ENCODE results near the gene CDH23. TPM values are rescaled to one million over a fixed set of nuclear protein-coding genes. Genes with fewer than 3 reads are reported as not detected.
A peak's percentile ranks its signal among the peaks of the same experiment; 100 is the strongest.

CDH23 gene
- total RNA-seq, 1 experiment from 2014 or later, result 0.14 TPM

- no peak for DNase-seq (ENCODE audit: low spot score)
Measured at GRCh38 chr10:71815515-71816130, 418.9 kb downstream of the CDH23 start.

DNA sequence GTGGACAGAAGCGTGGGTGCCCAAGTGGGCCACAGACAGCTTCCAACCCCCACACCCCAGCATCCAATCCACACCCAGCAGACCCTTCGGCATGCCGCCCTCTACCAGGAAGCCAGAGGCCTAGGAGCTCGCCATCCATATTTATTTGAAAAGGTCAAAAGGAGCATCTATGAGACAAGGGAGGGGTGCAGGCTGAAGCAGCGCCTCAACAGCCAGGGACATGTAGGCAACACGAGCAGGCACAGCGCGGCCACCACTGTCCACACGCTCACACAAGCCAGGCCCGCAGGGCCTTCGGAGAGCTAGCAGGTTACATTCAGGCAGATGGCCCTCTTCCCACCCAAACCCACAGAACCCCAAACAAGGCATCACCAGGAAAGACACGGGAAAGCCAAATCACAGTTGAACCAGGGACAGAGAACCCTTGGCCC, 419.7 kb downstream of the CDH23 start:
- DNase-seq (ENCODE audit: low spot score), result no peak

DNA sequence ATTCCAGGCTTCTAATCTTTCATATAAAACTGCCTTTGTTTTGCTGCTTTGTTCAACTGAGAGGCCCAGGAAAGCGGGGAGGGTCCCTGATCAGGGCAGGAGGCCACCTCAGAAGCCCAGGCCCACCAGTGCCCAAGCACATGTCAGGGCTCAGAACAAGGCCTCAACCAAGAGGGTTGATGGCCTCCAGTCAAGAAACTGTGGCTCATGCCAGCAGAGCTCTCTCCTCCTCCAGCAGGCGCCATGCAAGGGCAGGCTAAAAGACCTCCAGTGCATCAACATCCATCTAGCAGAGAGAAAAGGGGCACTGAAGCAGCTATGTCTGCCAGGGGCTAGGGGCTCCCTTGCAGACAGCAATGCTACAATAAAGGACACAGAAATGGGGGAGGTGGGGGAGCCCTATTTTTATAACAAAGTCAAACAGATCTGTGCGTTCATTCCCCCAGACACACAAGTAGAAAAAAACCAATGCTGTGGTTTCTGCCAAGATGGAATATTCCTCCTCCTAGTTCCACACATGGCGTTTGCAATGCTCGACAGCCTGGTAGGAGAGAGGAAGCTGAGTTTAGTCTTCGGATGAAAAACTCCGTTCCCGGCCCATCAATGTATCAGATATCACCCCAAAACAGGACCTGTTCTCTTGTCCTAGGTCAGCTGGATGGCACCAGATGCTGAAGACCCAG, 420.4 kb downstream of the CDH23 start:
- no peak for DNase-seq (ENCODE audit: low spot score)

DNA sequence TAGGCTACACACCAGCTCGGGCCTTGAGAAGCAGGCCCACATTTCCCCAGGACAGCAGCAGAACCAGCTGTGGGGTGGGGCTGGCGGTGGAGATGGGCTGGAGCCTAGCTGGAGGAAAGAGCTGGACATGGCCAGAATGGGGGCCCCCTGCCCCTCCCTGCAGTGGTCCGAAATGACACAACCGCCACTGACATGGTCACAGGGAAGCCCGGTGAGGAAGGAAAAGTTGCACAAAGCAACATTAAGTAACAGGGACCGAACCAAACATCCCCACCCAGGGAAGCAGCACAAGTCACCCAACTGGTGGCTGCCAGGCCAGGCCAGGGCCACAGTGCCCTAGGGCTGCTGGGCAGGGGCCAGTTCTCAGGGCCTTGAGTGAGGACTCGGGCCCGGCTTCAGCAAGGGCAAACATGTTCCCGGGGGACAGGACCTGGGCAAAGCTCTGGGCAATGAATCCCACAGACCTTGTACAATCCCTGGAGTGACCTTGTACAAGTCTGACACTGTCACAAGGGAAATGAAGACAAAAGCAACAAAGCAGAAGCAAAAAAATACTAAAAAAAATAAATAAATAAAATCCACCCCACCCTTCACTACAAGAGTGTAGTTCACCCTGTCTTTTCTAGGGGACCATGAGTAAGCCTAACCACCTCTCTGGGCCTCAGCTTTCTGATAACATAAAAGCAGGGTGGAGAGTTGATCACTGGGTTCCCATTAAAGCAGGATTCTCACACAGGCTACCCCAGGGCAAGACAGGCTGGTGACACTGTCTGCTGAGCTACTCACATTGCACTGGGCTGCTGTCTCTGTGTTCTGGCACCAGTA, 421.3 kb downstream of the CDH23 start:
- DNase-seq (ENCODE audit: low spot score), result no peak

GRCh38 chr10:71818674-71819260, 422.0 kb downstream of the CDH23 start:
- DNase-seq (ENCODE audit: low spot score), result no peak

GRCh38 chr10:71819441-71819861, 422.7 kb downstream of the CDH23 start:
- no peak for DNase-seq (ENCODE audit: low spot score)

- no peak for DNase-seq (ENCODE audit: low spot score)
Measured at GRCh38 chr10:71819985-71820384, 423.3 kb downstream of the CDH23 start.

GRCh38 chr10:71820966-71821365, 424.2 kb downstream of the CDH23 start:
- DNase-seq (ENCODE audit: low spot score), result no peak

DNA sequence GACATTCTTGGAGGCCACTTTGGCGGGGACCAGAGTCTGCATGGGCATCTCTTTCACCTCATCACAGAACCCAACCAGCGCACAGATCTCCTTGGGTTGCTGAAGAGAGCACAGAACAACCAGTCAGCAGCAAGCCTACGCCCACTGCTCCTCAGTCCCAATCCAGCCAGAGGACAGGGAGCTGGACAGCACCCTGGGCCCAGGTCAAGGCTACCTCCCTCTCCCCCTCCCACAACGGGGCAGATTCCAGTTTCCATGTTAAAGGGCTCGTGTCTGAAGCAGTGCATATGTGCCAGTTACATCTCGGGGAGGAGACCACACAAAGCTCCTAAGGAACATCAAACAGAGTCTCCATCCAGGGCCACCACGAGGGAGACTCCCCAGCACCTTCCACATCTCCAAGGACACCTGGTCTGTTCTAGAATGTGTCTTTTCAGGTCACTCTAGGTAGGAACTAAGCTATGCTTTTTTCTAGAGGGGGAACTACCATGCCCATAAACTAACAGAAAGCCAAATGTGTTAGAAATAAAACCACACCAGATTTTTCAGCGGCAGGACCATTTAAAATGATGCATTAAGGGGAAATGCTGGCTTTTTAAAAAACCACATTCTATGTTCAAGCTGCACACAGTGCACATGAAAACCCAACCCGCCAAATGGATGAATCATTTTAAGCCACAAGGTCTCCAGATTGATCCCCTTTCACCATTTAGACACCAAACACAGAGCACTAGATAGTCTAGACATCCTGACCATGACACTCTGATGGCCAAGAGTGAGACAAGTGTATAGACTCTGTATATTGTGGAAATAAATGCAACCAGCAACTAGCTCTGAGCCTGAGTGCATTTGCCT, 425.4 kb downstream of the CDH23 start:
- DNase-seq (ENCODE audit: low spot score), result peak; percentile 21

DNA sequence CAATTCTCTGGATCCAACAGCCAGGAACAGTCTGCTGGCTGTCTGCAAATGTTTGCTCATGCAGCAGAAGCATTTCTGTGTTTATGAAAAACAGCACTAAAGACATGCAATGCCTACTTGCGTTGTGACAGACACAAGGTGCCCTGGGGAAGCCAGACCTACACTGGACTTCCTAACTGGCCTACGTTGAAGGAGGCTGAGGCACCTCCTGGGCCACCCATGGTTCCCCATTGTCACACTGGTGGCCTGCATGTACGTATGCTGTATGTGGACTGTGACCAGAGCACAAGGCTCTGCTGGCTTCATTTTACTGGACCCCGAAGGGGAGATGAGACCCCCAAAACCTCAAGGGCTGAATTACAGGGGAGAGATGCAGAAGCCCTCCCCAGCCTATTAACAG, 426.6 kb downstream of the CDH23 start:
- no peak for DNase-seq (ENCODE audit: low spot score)

GRCh38 chr10:71824333-71824732, 427.6 kb downstream of the CDH23 start:
- DNase-seq (ENCODE audit: low spot score), result no peak

GRCh38 chr10:71825217-71825616, 428.5 kb downstream of the CDH23 start:
- DNase-seq (ENCODE audit: low spot score), result no peak

DNA sequence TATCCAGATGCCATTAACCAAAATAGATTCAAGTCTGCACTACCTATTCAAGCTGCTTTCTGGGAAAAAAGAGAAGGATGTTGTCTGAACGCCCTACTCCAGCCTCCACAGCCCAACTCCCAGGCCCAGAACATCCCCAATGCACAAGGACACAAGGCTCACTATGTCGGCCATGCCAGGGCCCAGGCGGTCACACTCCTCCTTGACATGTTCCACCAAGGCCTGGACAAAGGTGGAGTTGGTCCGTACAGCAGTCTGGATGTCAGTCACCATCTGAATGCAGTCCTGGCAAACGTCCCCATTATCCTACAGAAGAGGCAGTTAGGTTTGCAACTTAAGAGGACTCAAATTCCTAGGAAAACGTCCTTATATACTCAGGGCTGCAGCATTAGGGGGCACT, 431.1 kb downstream of the CDH23 start:
- DNase-seq (ENCODE audit: low spot score), result no peak

- no peak for DNase-seq (ENCODE audit: low spot score)
Measured at GRCh38 chr10:71828702-71829101, 432.0 kb downstream of the CDH23 start.

DNA sequence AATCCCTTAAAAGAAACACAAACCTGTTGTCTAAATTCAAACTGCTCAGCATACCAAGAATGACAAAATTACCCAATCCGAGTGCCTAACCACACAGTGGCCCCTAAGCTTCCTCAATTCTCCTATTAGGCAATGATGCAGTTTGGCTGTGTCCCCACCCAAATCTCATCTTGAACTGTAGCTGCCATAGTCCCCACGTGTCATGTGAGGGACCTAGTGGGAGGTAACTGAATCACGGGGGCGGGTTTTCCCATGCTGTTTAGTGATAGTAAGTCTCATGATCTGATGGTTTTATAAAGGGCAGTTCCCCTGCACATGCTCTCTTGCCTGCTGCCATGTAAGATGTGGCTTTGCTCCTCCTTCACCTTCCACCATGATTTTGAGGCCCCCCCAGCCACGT, 432.5 kb downstream of the CDH23 start:
- no peak for DNase-seq (ENCODE audit: low spot score)

GRCh38 chr10:71829896-71830295, 433.2 kb downstream of the CDH23 start:
- no peak for DNase-seq (ENCODE audit: low spot score)

DNA sequence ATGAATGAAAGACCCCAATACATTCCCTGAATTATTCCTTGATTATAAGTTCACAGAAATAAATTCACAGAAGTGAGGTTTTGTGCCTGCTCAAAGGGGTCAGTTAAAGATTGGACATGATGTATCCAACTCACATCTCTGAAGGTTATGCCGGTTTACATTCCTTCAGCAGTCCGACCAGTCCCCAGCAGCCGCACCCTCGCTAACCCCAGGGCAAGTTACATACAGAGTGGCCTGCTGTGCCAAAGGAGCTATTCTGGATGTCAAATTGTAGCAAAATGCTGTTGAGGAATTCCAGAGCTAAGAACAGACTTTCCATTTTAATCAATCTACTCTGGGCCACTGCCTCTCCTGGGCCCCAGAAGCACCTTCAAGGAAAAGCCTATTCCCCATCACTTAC, 434.0 kb downstream of the CDH23 start:
- DNase-seq (ENCODE audit: low spot score), result no peak

DNA sequence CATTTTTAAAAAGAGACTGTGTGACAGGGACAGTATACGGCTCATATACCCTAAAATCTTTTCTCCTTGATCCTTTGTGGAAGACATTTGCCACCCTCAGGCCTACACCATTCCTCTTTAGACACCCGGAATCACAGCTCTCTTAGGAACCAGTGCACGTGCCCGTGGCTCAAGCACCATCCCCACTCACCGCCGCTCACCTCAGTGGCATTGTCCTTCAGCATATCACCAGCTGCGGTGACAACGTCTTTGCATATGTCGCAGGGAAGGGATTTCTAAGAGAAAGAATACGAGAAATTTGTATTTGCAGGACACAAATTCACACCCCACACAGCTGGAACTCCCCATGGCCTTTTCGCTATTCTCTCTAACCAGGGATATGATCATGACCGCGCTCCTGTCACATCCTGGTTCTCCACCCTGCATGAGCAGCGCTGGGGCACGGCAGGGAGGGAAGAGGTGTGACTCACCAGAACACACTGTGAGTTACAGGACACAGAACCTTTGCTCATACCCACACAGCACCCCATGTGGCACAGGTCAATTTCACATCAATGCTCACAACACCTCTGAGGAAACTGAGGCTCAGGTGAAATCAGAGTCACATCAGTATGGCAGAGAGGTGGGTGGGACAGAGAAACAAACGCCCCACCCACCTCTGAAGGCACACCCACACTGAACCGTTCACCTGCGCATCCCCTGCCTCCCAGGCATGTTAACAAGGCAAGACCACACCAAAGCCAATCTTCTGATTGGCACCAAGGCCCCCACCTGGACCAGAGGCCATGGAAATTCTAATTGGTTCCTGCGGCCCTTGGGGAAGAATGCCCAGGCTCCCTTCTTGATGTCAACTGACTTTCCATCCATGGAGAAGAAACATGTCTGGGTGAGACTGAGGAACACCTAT, 435.2 kb downstream of the CDH23 start:
- peak; percentile 74 for DNase-seq (ENCODE audit: low spot score)

- DNase-seq (ENCODE audit: low spot score), result no peak
Measured at GRCh38 chr10:71832967-71833366, 436.2 kb downstream of the CDH23 start.

Measured in A172 (cell line).